HG02970 (cell line): ENCODE results near the gene EYA2.

ENCODE experiments used
- ATAC-seq: cut with Tn5 transposase; IDR thresholded peaks from one replicate; pipeline ENCODE4 v1.9.1; 2021; ENCODE audit warnings: mild to moderate bottlenecking, moderate library complexity, moderate number of reproducible peaks; ENCODE audit not compliant: unreplicated experiment, low FRiP score

The EYA2 gene

GRCh38 chr20:47093320-47093966 is 198.8 kb downstream of the EYA2 start:
- ATAC-seq = no peak

GRCh38 chr20:47095690-47096089 is 201.0 kb downstream of the EYA2 start:
- no peak for ATAC-seq

- no peak for ATAC-seq
Measured at GRCh38 chr20:47097691-47098622, 203.3 kb downstream of the EYA2 start.

GRCh38 chr20:47099093-47099492 is 204.4 kb downstream of the EYA2 start:
- no peak for ATAC-seq

- ATAC-seq = no peak
Measured at GRCh38 chr20:47099825-47100441, 205.3 kb downstream of the EYA2 start.

GRCh38 chr20:47102629-47103028 is 208.0 kb downstream of the EYA2 start:
- no peak for ATAC-seq

GRCh38 chr20:47106786-47107185 is 212.1 kb downstream of the EYA2 start:
- ATAC-seq = no peak

- no peak for ATAC-seq
Measured at GRCh38 chr20:47108994-47109393, 214.4 kb downstream of the EYA2 start.

GRCh38 chr20:47110819-47111218 is 216.2 kb downstream of the EYA2 start:
- no peak for ATAC-seq

GRCh38 chr20:47111576-47111975 is 216.9 kb downstream of the EYA2 start:
- ATAC-seq = no peak

GRCh38 chr20:47113362-47114109 is 218.9 kb downstream of the EYA2 start:
- no peak for ATAC-seq

GRCh38 chr20:47115694-47116093 is 221.1 kb downstream of the EYA2 start:
- ATAC-seq = no peak

GRCh38 chr20:47117371-47117770 is 222.7 kb downstream of the EYA2 start:
- no peak for ATAC-seq

GRCh38 chr20:47117773-47118172 is 223.1 kb downstream of the EYA2 start:
- ATAC-seq = no peak

GRCh38 chr20:47118206-47118605 is 223.6 kb downstream of the EYA2 start:
- no peak for ATAC-seq

GRCh38 chr20:47118641-47119040 is 224.0 kb downstream of the EYA2 start:
- ATAC-seq = no peak

GRCh38 chr20:47120346-47120936 is 225.8 kb downstream of the EYA2 start:
- ATAC-seq = no peak

- no peak for ATAC-seq
Measured at GRCh38 chr20:47122560-47122959, 227.9 kb downstream of the EYA2 start.

GRCh38 chr20:47124181-47124717 is 229.6 kb downstream of the EYA2 start:
- ATAC-seq = no peak

GRCh38 chr20:47125508-47125757 is 230.8 kb downstream of the EYA2 start:
- ATAC-seq = no peak
